ENCODE measurements around the gene CDK5RAP2.
"Not testable (repeated sequence)": the region's sequence is repeated elsewhere in the genome, so short reads cannot be mapped to it uniquely, and the experiment has no call there.

The CDK5RAP2 gene

DNA sequence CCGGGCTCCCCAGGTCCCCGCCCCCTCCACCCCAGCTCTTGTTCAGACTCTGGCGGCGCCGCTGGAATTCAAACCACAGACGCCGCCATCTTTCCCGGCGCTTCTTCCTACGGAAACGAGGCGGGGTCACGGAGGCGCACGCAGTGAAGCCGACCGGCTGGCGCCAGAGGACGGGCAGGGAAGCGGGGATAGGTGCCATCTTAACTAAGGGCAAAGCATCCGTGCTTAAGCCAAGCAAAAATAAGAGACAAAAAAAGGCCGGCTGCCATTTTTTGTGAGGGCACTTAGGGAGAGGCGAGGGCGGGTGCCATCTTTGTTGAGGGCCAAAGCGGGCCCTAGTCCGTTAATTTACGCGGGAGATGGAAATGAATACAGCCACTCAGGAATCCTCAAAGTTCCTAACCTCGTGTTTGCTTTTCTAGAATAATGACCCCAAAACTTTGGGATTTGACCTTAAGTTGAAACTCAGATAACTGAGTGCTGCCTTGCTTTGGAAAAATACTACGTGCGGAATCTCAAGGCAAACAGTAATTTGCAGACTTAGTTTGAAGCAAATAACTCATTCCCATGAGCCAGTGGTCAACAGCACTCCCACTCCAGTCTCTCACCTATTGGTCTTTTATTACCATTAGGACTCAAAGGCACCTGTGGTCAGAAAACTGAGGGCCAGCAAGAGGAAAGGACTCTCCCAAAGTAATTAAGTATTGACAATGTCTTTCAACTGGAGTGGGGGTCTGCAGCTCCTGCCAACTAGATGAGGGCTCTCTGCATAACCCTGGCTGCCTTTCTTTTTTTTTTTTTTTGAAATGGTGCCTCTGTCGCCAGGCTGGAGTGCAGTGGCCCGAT, at the start of gene CDK5RAP2:
Gene CDK5RAP2, minus strand, starts transcription at position 117 of the 846 bp plus-strand sequence. CDS start 189 bp downstream, outside the sequence.
- no peak for FAIRE-seq
- peak; percentile 86 for DNase-seq (ENCODE audit: insufficient read length, low spot score)

DNA sequence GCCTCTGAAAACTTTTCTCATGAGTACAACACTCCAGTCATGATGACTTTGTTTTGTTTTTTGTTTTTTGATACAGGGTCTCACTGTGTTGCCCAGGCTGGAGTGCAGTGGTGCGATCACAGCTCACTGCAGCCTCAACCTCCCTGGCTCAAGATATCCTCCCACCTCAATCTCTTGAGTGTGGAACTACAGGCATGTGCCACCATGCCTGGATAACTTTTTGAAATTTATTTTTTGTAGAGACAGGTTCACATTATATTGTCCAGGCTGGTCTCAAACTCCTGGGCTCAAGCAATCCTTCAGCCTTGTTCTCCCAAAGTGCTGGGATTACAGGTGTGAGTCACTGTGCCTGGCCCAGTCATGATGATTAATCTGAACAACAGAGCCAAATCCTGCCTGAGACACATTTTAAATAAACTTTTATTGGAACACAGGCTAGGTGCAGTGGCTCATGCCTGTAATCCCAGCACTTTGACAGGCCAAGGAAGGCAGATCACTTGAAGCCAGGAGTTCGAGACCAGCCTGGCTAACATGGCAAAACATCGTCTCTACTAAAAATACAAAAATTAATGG, 49.0 kb upstream of the CDK5RAP2 start:
- DNase-seq (ENCODE audit: insufficient read length, low spot score); FAIRE-seq: not testable (repeated sequence)

DNA sequence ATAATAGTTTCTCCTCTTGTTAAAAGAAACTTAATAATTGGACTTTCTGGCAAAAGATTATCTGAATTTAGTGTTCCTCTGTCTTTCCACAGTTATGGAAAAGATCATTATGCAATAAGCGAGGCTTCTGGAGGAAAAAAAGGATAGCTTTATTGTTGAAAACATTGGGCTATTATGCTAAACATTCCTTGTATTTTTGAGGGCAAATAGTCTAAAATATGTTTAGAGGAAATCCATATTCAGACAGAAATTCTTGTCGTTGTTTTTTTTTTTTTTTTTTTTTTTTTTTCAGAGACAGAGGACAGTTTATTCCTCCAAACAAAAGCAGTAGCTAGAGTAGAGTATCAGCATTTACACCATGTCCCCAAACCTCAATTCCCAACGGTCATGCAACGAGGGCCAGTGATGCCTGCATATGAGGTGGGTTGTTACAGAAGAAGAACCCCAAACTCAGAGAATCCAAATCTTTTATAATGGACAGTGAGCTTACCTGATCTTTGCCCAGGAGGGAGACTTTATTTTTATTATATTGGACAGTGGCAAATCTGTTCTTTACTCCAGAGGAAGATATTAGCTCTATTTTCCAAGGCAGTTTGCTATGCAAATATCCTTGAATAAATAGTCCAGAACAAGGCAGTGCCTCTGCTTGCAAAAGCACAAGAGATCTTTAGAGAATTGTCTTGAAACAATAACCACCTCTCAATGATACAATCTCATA, 48.4 kb upstream of the CDK5RAP2 start:
- FAIRE-seq (no peak), DNase-seq (ENCODE audit: insufficient read length, low spot score) (no peak)

GRCh38 chr9:120627073-120627472, 47.1 kb upstream of the CDK5RAP2 start:
- FAIRE-seq (no peak), DNase-seq (ENCODE audit: insufficient read length, low spot score) (no peak)

GRCh38 chr9:120626512-120626911, 46.5 kb upstream of the CDK5RAP2 start:
- DNase-seq (ENCODE audit: insufficient read length, low spot score) (no peak), FAIRE-seq (no peak)

DNA sequence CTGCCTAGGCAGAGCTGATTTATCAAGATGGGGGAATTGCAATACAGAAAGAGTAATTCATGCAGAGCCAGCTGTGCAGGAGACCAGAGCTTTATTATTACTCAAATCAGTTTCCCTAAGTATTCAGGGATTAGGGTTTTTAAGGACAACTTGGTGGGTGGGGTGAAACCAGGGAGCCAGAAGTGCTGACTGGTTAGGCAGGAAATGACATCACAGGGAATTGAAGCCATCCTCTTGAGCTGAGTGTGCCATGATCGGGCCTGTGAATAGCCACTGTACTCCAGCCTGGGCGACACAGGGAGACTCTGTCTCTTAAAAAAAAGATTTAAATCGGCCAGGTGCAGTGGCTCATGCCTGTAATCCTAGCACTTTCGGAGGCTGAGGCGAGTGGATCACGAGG, 45.3 kb upstream of the CDK5RAP2 start:
- FAIRE-seq, result no peak

GRCh38 chr9:120622790-120623189, 42.8 kb upstream of the CDK5RAP2 start:
- no peak for DNase-seq (ENCODE audit: insufficient read length, low spot score)
- no peak for FAIRE-seq

More for the DNA sequence above, 45.3 kb upstream of the CDK5RAP2 start:
- DNase-seq (ENCODE audit: insufficient read length, low spot score), result no peak

DNA sequence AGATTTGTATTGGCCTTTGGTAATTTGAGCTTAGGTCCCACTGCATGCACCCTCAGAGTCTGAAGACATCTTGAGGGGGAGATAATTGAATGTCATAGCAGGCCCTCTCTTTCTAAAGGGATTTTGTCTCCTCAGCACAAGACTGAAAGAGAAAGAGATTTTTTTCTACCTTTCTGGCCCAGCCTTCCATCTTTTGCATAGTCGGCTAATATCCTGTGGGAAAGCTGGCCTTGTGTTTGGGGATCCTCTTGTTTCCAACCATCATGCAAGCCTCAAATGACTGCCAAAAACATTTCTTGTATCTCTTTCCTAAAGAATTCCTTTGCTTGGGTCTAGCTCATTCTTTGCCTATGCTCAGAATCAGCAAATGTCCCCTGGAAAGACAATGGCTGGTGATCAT, 42.0 kb upstream of the CDK5RAP2 start:
- DNase-seq (ENCODE audit: insufficient read length, low spot score) (no peak), FAIRE-seq (no peak)

DNA sequence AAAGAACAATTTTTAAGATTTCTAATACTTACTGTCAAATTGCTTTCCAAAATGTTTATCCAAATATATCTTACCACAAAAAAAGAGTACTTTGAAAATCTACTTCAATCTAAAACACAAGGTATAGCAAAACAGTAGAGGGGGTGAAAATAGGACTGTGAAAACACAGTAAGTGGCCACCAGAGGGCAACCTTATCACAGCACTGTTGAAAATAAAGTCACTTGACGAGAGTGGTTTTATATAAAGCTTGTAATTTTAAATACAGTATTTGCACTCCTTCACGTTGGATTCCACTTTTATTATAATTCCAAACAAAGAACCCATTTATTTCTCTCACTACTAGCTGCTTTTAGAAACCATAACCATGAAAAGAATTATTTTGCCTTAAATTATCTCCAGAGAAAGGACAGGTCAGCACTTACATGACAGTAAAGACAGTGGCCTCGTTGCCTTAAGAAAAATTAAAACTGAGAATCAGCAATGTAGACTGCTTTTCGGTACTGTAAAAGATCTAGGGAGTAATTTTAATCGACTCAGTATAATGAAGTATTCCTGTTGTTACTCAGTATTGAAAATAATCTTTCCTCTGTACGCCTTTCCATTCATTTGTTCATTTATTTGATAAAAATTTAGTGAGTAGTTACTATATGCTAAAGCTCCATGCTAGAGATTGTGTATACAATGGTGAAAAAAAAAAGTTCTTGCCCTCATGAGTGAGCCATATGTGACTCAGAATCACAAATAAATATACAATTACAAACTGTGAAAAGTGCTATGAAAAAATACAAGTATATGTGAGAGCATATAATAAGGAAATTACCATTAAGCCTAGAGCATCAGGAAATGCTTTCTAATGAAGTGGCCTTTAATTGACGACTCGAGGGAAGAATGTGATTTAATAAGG, 40.0 kb upstream of the CDK5RAP2 start:
- no peak for FAIRE-seq
- DNase-seq (ENCODE audit: insufficient read length, low spot score), result peak; percentile 54

DNA sequence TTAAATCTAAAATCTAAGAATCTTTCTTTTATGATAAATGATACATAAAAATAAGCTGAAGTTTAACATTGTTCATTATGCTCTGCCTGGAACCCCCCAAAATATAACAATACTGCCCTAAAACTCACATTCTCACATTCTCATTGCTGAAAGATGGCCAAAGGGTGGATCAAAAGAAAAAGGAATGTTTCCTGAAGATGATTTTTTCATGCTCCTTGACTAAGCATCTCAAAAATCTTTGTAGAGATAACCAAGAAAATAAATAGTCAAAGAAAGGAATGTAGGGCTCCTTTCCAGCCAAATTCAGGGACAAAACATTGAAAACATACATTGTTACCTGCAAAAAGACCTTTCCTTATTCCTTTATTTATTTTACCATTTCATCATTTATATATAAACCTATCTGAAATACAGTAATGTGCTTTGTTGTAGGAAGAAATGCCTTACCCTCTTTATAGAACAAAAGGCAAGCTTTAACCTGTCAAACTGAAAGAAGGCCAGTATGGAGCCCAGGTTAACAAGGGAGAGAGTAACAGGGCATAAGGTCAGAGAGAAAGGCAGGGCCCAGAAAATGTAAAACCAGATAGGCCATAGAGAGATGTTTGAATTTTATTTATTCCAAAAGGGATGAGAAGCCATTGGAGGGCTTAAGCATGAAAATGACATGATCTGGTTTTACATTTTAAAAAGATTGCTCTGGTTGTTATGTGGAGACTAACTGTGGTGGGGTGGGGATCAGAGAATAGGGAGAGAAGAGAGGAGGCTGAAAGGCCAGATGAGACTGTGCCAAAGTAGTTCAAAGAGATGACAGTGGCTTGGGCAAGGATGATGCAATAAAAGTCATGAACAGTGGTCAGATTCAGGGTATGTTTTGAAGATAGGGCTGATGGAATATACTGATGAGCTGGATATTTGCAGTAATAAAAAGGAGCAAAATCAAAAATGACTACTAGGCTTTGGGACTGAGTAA, 37.3 kb upstream of the CDK5RAP2 start:
- no peak for DNase-seq (ENCODE audit: insufficient read length, low spot score)

DNA sequence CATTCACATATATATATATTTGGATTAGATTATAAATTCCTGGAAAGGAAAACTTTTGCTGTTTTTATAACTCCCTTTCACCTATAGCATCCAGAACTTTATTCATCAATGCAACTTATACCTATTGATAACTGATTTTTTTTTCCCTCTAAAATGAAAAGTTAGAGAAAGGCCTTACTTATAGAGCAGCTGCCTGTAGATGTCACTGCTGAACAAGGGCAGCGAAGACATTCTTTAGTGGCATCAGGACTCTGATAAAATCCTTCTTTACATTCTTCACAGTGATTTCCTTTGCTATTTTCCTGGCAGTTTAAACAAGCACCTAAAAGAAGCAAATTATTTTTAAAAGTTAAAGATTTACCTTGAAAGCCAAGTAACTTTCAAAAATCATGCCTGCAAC, 32.3 kb upstream of the CDK5RAP2 start:
- DNase-seq (ENCODE audit: insufficient read length, low spot score), result no peak
- FAIRE-seq, result no peak

More for the DNA sequence above, 37.3 kb upstream of the CDK5RAP2 start:
- no peak for FAIRE-seq

DNA sequence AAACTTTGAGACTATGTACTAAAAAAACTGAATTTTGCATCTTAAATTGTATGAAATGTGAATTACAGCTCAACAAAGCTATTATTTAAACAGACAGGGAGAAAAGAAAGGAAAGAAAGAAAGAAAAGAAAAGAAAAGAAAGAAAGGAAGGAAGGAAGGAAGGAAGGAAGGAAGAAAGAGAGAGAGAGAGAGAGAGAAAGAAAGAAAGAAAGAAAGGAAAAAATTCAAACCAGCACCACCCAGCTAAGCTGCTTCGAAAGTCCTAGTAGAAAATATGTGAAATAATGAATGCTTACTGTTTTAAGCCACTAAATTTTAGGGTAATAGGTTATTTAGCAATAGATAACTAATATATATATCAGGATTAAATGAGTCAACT, 31.7 kb upstream of the CDK5RAP2 start:
- DNase-seq (ENCODE audit: insufficient read length, low spot score), result no peak
- no peak for FAIRE-seq

DNA sequence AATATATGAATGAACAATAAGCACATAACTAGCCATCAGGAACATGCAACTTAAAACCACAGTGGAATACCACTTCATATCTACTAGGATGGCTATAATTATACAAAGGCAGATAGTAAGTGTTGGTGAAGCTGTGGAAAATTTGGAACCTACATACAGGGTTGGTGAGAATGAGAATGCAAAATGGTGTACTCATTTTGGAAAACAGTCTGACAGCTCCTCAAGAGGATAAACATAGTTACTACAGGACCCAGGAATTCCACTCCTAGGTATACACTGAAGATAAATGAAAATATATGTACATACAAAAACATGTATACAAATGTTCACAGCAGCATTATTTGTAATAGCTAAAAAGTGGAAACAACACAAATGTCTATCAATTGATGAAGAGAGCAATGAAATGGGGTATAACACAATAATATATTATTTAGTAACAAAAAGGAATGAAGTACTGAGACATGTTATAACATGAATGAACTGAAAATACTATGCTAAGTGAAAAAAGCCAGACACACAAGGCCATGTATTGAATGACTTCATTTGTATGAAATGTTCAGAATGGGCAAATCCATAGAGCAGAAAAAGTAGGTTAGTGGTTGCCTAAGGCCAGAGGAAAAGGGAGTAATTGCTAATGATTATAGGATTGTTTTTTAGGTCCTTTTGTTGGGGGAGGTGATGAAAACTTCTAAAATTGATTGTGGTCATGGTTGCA, 31.2 kb upstream of the CDK5RAP2 start:
- DNase-seq (ENCODE audit: insufficient read length, low spot score), result no peak
- no peak for FAIRE-seq

DNA sequence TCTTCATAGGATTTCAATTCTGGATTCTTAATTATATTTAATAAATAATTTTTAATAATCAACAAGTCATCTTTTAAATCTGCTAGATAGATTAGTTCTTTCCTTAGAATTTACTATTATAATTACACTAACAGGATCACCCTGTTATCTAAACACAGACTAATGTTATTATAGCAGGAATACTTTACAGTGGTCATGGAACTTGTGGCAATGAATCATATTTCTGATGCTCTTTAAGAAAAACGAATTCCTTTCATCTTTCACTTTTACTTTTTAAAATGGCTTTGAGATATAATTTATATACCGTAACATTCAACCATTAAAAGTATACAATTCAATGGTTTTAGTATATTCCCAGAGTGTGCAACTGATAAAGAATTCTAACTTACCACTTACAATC, 29.7 kb upstream of the CDK5RAP2 start:
- DNase-seq (ENCODE audit: insufficient read length, low spot score) (no peak), FAIRE-seq (no peak)

- no peak for DNase-seq (ENCODE audit: insufficient read length, low spot score)
- FAIRE-seq, result no peak
Observed at GRCh38 chr9:120608421-120608820, 28.5 kb upstream of the CDK5RAP2 start.

GRCh38 chr9:120603591-120603990, 23.6 kb upstream of the CDK5RAP2 start:
- no peak for FAIRE-seq
- DNase-seq (ENCODE audit: insufficient read length, low spot score), result no peak

DNA sequence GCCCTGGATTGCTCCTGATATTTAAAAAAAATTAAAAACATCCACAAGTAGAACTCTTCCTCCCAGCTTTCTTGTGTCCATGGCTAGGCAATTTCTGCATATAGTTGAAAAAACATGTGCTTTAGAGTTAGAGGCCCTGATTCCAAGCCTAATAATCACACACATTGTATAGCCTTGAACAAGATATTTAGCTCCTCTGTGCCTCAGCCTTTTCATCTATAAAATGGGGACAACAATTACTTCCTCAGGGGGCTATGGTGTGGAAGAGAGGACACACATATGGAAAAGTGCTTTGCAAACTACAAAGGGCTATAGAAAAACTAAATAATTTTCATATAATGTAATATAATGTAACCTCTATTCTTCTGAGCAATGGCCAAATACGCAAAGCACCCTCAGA, 23.0 kb upstream of the CDK5RAP2 start:
- DNase-seq (ENCODE audit: insufficient read length, low spot score) (no peak), FAIRE-seq (no peak)

GRCh38 chr9:120593955-120594277, 13.9 kb upstream of the CDK5RAP2 start:
- FAIRE-seq (no peak), DNase-seq (ENCODE audit: insufficient read length, low spot score) (no peak)
